ENCODE measurements around the gene MCUR1.
"Not testable (repeated sequence)": the region's sequence is repeated elsewhere in the genome, so short reads cannot be mapped to it uniquely, and the experiment has no call there.

MCUR1 gene

GRCh38 chr6:13776602-13777001 is 37.8 kb downstream of the MCUR1 start:
- no peak for DNase-seq (ENCODE audit: low read depth)

GRCh38 chr6:13775466-13775865 is 38.9 kb downstream of the MCUR1 start:
- DNase-seq (ENCODE audit: low read depth) = not testable (repeated sequence)

- DNase-seq (ENCODE audit: low read depth) = not testable (repeated sequence)
These were observed 41.9 kb downstream of the MCUR1 start for GRCh38 chr6:13772358-13773030.

- DNase-seq (ENCODE audit: low read depth) = no peak
These were observed 44.7 kb downstream of the MCUR1 start for GRCh38 chr6:13769655-13770053.

- no peak for DNase-seq (ENCODE audit: low read depth)
These were observed 45.2 kb downstream of the MCUR1 start for GRCh38 chr6:13769034-13769654.

- DNase-seq (ENCODE audit: low read depth) = no peak
These were observed 47.1 kb downstream of the MCUR1 start for GRCh38 chr6:13767121-13767808.

GRCh38 chr6:13766201-13766634 is 48.1 kb downstream of the MCUR1 start:
- peak; percentile 7 for DNase-seq (ENCODE audit: low read depth)

GRCh38 chr6:13765570-13765969 is 48.8 kb downstream of the MCUR1 start:
- DNase-seq (ENCODE audit: low read depth) = no peak

- no peak for DNase-seq (ENCODE audit: low read depth)
These were observed 49.4 kb downstream of the MCUR1 start for GRCh38 chr6:13764996-13765395.

- DNase-seq (ENCODE audit: low read depth) = no peak
These were observed 50.5 kb downstream of the MCUR1 start for GRCh38 chr6:13763740-13764381.

- DNase-seq (ENCODE audit: low read depth) = no peak
These were observed 51.5 kb downstream of the MCUR1 start for GRCh38 chr6:13762611-13763441.

GRCh38 chr6:13761361-13762036 is 52.9 kb downstream of the MCUR1 start:
- DNase-seq (ENCODE audit: low read depth) = no peak

GRCh38 chr6:13760307-13761304 is 53.8 kb downstream of the MCUR1 start:
- no peak for DNase-seq (ENCODE audit: low read depth)

GRCh38 chr6:13759025-13759424 is 55.3 kb downstream of the MCUR1 start:
- no peak for DNase-seq (ENCODE audit: low read depth)

GRCh38 chr6:13754644-13755043 is 59.7 kb downstream of the MCUR1 start:
- no peak for DNase-seq (ENCODE audit: low read depth)

- DNase-seq (ENCODE audit: low read depth) = no peak
These were observed 70.6 kb downstream of the MCUR1 start for GRCh38 chr6:13743736-13744127.

- no peak for DNase-seq (ENCODE audit: low read depth)
These were observed 71.2 kb downstream of the MCUR1 start for GRCh38 chr6:13742961-13743735.

- no peak for DNase-seq (ENCODE audit: low read depth)
These were observed 73.0 kb downstream of the MCUR1 start for GRCh38 chr6:13741365-13741764.
